SU-DHL-6 (cell line): Measurements from ENCODE around the gene NPB.

Experiments used
- EZH2phosphoT487 ChIP-seq: fragments of 200-600 bp; sonication (generic), shearing (Covaris generic); conservative IDR thresholded peaks from 2 replicates; pipeline ENCODE4 v1.6.1; 2018; ENCODE audit warnings: mild to moderate bottlenecking, antibody characterized with exemption, low read length, moderate library complexity, mixed read lengths
- TF ChIP-seq, protein P1 (sequence below): fragments of 200-600 bp; sonication (generic); IDR thresholded peaks from one replicate; pipeline ENCODE4 v1.5.1; 2017; ENCODE audit warnings: antibody characterized with exemption, mild to moderate bottlenecking, low read length, moderate library complexity; ENCODE audit not compliant: insufficient read depth, poor library complexity, severe bottlenecking

DNA sequence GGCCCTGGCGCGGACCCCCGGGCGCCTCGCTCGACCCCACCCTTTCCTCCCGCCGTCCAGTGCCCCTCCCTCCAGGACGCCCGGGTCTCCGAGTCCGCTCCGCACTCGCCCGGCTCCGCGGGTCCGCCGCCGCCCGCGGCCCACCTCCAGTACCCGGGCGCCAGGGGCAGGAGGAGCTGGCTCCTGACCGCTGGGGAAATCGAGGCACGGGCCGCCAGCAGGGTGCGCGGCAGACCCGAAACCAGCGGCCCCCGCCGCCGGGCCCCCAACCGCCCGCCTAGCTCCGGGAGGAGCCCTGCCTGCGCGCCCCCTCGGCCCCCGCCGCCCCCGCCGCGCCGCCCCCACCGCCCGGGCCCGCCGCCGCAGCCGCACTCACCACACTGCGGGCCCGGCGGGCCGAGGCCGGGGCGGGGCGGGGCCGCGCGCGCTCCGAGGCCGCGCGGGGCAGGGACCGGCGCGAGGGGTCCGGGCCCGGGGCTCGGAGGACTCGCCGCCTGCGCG lies 25.2 kb downstream of the NPB start:
- TF ChIP-seq, protein P1, sequence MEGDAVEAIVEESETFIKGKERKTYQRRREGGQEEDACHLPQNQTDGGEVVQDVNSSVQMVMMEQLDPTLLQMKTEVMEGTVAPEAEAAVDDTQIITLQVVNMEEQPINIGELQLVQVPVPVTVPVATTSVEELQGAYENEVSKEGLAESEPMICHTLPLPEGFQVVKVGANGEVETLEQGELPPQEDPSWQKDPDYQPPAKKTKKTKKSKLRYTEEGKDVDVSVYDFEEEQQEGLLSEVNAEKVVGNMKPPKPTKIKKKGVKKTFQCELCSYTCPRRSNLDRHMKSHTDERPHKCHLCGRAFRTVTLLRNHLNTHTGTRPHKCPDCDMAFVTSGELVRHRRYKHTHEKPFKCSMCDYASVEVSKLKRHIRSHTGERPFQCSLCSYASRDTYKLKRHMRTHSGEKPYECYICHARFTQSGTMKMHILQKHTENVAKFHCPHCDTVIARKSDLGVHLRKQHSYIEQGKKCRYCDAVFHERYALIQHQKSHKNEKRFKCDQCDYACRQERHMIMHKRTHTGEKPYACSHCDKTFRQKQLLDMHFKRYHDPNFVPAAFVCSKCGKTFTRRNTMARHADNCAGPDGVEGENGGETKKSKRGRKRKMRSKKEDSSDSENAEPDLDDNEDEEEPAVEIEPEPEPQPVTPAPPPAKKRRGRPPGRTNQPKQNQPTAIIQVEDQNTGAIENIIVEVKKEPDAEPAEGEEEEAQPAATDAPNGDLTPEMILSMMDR = no peak
- no peak for TF ChIP-seq EZH2phosphoT487
